Liver (tissue), 9 donors: ENCODE results near the gene PALD1. TPM values are rescaled to one million over a fixed set of nuclear protein-coding genes. Genes with fewer than 3 reads are reported as not detected.

Experiments used
- DNase-seq: peaks from one replicate; pipeline ENCODE4 v3.0.0-alpha.2; 2017; ENCODE audit warnings: low spot score
- H3K27ac ChIP-seq, 2 donors: one replicate each; pipeline ENCODE4 v1.7.0; 2013; ENCODE audit warnings: inconsistent platforms in 2 of 2, low read length in 2 of 2, control low read depth in 1 of 2, low read depth in 1 of 2, mild to moderate bottlenecking in 1 of 2
- H3K27me3 ChIP-seq, 4 donors: one replicate each; pipeline versions ENCODE4 v1.6.1 to v1.7.0; 2013; ENCODE audit warnings: low read length in 3 of 4, inconsistent platforms in 1 of 4, mild to moderate bottlenecking in 1 of 4, moderate library complexity in 1 of 4; ENCODE audit not compliant: control insufficient read depth in 4 of 4, insufficient read depth in 4 of 4
- H3K36me3 ChIP-seq, 4 donors: one replicate each; pipeline versions ENCODE4 v1.6.1 to v1.7.0; 2013; ENCODE audit warnings: low read length in 3 of 4, mild to moderate bottlenecking in 3 of 4, low read depth in 1 of 4, moderate library complexity in 1 of 4; ENCODE audit not compliant: control insufficient read depth in 4 of 4, insufficient read depth in 3 of 4
- H3K4me1 ChIP-seq, 4 donors: one replicate each; pipeline versions ENCODE4 v1.6.1 to v1.7.0; 2013; ENCODE audit warnings: low read length in 3 of 4, mild to moderate bottlenecking in 3 of 4, moderate library complexity in 1 of 4; ENCODE audit not compliant: control insufficient read depth in 4 of 4, insufficient read depth in 4 of 4
- H3K4me3 ChIP-seq, 3 donors: one replicate each; pipeline versions ENCODE4 v1.6.1 to v1.7.0; 2013; ENCODE audit warnings: low read length in 3 of 3, control low read depth in 1 of 3, low read depth in 1 of 3, mild to moderate bottlenecking in 1 of 3
- H3K9ac ChIP-seq, 2 donors: one replicate each; pipeline ENCODE4 v1.7.0; 2013; ENCODE audit warnings: low read length in 2 of 2, mild to moderate bottlenecking in 2 of 2, moderate library complexity in 2 of 2, control low read depth in 1 of 2, low read depth in 1 of 2
- H3K9me3 ChIP-seq, 4 donors: one replicate each; pipeline versions ENCODE4 v1.6.1 to v1.7.0; 2013; ENCODE audit warnings: low read length in 3 of 4; ENCODE audit not compliant: control insufficient read depth in 4 of 4
- EGR1 ChIP-seq, 2 donors: IDR thresholded peaks; 2 replicates each; pipeline ENCODE4 v1.6.1; 2016 to 2018; ENCODE audit warnings: antibody characterized with exemption in 2 of 2, low read depth in 2 of 2
- FOXA1 ChIP-seq: IDR thresholded peaks from 2 replicates; pipeline ENCODE4 v1.6.1; 2016; ENCODE audit warnings: antibody characterized with exemption
- GABPA ChIP-seq, 2 donors: IDR thresholded peaks in 1 of 2; conservative IDR thresholded peaks in 1 of 2; 2 replicates each; pipeline ENCODE4 v1.6.1; 2016; ENCODE audit warnings: antibody characterized with exemption in 2 of 2, mild to moderate bottlenecking in 1 of 2, moderate library complexity in 1 of 2
- HNF4A ChIP-seq, 2 donors: conservative IDR thresholded peaks; 2 replicates each; pipeline ENCODE4 v1.6.1; 2016; ENCODE audit warnings: antibody characterized with exemption in 2 of 2, mild to moderate bottlenecking in 2 of 2
- HNF4G ChIP-seq: IDR thresholded peaks from 2 replicates; pipeline ENCODE4 v1.6.1; 2016; ENCODE audit warnings: antibody characterized with exemption
- JUND ChIP-seq, 2 donors: IDR thresholded peaks; 2 replicates each; pipeline ENCODE4 v1.6.1; 2016; ENCODE audit warnings: antibody characterized with exemption in 2 of 2
- NR2F2 ChIP-seq: IDR thresholded peaks from 2 replicates; pipeline ENCODE4 v1.6.1; 2016; ENCODE audit warnings: antibody characterized with exemption
- RAD21 ChIP-seq, 2 donors: IDR thresholded peaks; 2 replicates each; pipeline ENCODE4 v1.6.1; 2016; ENCODE audit warnings: antibody characterized with exemption in 2 of 2, mild to moderate bottlenecking in 2 of 2
- RXRA ChIP-seq, 2 donors: IDR thresholded peaks; 2 replicates each; pipeline ENCODE4 v1.6.1; 2017 to 2018; ENCODE audit warnings: antibody characterized with exemption in 2 of 2, mild to moderate bottlenecking in 1 of 2
- SP1 ChIP-seq: IDR thresholded peaks from 2 replicates; pipeline ENCODE4 v1.6.1; 2018; ENCODE audit warnings: antibody characterized with exemption, mild to moderate bottlenecking
- TAF1 ChIP-seq: conservative IDR thresholded peaks from 2 replicates; pipeline ENCODE4 v1.6.1; 2016; ENCODE audit warnings: antibody characterized with exemption, mild to moderate bottlenecking
- YY1 ChIP-seq: IDR thresholded peaks from 2 replicates; pipeline ENCODE4 v1.6.1; 2016; ENCODE audit warnings: antibody characterized with exemption, mild to moderate bottlenecking
- WGBS: extraction: QIAGEN DNeasy Blood & Tissue Kit; methylation state at CpG from one replicate; pipeline ENCODE4 v1.1.7; 2013; 5-methylcytosine and 5-hydroxymethylcytosine counted together
- polyA plus RNA-seq, 2 donors: library from polyadenylated mRNA; stranded (reverse) in 1 of 2; unstranded in 1 of 2; fragments of 200-250 nt in 1 of 2; fragments of >200 nt in 1 of 2; fragmentation: Nextera tagmentation in 1 of 2; extraction: Ambion mirVana in 1 of 2; gene quantifications; one replicate each; pipeline versions ENCODE4 v1.2.1 to v1.2.3, GENCODE V29; 2013 to 2015
- total RNA-seq, 2 donors: library from RNA; depleted of rRNA; stranded (reverse); fragments of >200 nt; gene quantifications; one replicate each; pipeline ENCODE4 v1.2.3, GENCODE V29; 2014
- TF ChIP-seq, protein P1 (sequence below): IDR thresholded peaks from 2 replicates; pipeline ENCODE4 v1.6.1; 2016; ENCODE audit warnings: antibody characterized with exemption, mild to moderate bottlenecking
- TF ChIP-seq, protein P2 (sequence below): IDR thresholded peaks from 2 replicates; pipeline ENCODE4 v1.6.1; 2016; ENCODE audit warnings: antibody characterized with exemption
- TF ChIP-seq, protein P3 (sequence below): IDR thresholded peaks from 2 replicates; pipeline ENCODE4 v1.6.1; 2016; ENCODE audit warnings: antibody characterized with exemption
- TF ChIP-seq, protein P4 (sequence below): IDR thresholded peaks from 2 replicates; pipeline ENCODE4 v1.6.1; 2016; ENCODE audit warnings: antibody characterized with exemption
- donor health status: healthy.
- donor health status: healthy.
- donor health status: healthy.
- donor health status: healthy.
- donor health status: healthy.

The PALD1 gene
- total and polyA plus RNA-seq, 4 donors, result 0.72 to 4.2 (median 1.4) TPM

DNA sequence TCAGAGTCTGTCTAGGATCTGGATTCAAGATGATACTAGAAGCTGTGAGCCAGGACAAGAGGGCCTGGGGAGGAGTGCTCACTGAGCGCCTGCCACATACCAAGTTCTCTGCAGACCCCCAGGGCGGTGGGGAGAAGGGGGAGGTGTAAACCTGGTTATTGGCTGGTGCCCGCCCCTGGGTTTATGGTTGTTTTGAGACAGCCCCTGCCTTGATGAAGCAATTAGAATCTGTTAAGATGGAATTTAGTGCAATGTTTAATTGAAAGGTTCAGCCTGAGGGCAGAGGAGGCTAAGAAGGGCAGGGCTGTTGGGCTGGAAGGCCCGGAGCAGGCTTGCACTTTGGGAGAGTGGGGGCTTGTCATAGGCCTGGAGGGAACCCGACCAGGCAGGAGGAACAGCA is 81.3 kb downstream of the PALD1 start:
- no peaks in the 10 kb centered on the region for H3K27me3 ChIP-seq
- H3K27ac ChIP-seq, result no peak overlapping the region
- H3K36me3 ChIP-seq, result no peaks in the 10 kb centered on the region
- no peak for DNase-seq
- no peak overlapping the region for H3K4me3 ChIP-seq
- WGBS, result 87% methylated on average over 5 of the region's 5 CpGs
- H3K4me1 ChIP-seq, result peaks cover 0 to 3% (median 0%) of the 10 kb centered on the region in 4 donors
- H3K9ac ChIP-seq, result no peak overlapping the region
- TF ChIP-seq SP1 (no peak), FOXA1 (no peak), RAD21 (IDR thresholded peaks at IDR 0.05) (no peak), YY1 (no peak), HNF4A (conservative IDR thresholded peaks at IDR 0.05) (no peak), RXRA (IDR thresholded peaks at IDR 0.05) (no peak), GABPA (IDR thresholded peaks at IDR 0.05 in 1 of 2, conservative IDR thresholded peaks at IDR 0.05 in 1 of 2) (no peak), TAF1 (no peak), EGR1 (IDR thresholded peaks at IDR 0.05; ENCODE audit: low read depth in 2 of 2) (no peak)
- TF ChIP-seq, protein P1, sequence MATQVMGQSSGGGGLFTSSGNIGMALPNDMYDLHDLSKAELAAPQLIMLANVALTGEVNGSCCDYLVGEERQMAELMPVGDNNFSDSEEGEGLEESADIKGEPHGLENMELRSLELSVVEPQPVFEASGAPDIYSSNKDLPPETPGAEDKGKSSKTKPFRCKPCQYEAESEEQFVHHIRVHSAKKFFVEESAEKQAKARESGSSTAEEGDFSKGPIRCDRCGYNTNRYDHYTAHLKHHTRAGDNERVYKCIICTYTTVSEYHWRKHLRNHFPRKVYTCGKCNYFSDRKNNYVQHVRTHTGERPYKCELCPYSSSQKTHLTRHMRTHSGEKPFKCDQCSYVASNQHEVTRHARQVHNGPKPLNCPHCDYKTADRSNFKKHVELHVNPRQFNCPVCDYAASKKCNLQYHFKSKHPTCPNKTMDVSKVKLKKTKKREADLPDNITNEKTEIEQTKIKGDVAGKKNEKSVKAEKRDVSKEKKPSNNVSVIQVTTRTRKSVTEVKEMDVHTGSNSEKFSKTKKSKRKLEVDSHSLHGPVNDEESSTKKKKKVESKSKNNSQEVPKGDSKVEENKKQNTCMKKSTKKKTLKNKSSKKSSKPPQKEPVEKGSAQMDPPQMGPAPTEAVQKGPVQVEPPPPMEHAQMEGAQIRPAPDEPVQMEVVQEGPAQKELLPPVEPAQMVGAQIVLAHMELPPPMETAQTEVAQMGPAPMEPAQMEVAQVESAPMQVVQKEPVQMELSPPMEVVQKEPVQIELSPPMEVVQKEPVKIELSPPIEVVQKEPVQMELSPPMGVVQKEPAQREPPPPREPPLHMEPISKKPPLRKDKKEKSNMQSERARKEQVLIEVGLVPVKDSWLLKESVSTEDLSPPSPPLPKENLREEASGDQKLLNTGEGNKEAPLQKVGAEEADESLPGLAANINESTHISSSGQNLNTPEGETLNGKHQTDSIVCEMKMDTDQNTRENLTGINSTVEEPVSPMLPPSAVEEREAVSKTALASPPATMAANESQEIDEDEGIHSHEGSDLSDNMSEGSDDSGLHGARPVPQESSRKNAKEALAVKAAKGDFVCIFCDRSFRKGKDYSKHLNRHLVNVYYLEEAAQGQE, result no peak
- TF ChIP-seq, protein P2, sequence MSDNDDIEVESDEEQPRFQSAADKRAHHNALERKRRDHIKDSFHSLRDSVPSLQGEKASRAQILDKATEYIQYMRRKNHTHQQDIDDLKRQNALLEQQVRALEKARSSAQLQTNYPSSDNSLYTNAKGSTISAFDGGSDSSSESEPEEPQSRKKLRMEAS, result no peak
- TF ChIP-seq, protein P3, sequence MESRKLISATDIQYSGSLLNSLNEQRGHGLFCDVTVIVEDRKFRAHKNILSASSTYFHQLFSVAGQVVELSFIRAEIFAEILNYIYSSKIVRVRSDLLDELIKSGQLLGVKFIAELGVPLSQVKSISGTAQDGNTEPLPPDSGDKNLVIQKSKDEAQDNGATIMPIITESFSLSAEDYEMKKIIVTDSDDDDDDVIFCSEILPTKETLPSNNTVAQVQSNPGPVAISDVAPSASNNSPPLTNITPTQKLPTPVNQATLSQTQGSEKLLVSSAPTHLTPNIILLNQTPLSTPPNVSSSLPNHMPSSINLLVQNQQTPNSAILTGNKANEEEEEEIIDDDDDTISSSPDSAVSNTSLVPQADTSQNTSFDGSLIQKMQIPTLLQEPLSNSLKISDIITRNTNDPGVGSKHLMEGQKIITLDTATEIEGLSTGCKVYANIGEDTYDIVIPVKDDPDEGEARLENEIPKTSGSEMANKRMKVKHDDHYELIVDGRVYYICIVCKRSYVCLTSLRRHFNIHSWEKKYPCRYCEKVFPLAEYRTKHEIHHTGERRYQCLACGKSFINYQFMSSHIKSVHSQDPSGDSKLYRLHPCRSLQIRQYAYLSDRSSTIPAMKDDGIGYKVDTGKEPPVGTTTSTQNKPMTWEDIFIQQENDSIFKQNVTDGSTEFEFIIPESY, result no peak
- TF ChIP-seq, protein P4, sequence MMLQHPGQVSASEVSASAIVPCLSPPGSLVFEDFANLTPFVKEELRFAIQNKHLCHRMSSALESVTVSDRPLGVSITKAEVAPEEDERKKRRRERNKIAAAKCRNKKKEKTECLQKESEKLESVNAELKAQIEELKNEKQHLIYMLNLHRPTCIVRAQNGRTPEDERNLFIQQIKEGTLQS, result no peak
- no peaks in the 10 kb centered on the region for H3K9me3 ChIP-seq

DNA sequence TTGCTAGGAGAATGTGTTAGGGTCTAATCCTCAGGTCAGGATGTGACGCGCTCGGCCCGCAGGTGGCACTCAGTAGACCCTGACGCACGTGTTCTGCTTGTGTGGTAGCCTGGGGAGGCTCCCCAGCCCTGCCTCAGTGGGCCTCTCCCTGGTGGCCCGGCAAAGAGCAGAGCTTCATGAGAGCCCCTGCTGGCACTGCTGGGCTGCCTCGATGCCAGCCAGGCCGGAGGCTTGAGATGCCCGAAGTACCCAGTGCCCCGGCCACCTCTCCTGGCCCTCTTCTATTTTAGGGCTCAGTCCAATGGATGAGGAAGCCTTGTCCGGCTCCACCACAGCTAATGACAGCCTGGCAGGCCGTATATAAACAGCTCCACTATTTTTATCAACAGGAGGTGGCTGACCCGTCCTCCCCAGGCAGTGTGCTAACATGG is 82.0 kb downstream of the PALD1 start:
- TF ChIP-seq HNF4A (conservative IDR thresholded peaks at IDR 0.05), result no peak
- no peak for TF ChIP-seq SP1
- no peak for TF ChIP-seq GABPA (IDR thresholded peaks at IDR 0.05 in 1 of 2, conservative IDR thresholded peaks at IDR 0.05 in 1 of 2)
- no peak for TF ChIP-seq EGR1 (IDR thresholded peaks at IDR 0.05; ENCODE audit: low read depth in 2 of 2)
- TF ChIP-seq, protein P1, result no peak
- TF ChIP-seq RAD21 (IDR thresholded peaks at IDR 0.05), result no peak
- TF ChIP-seq, protein P2, result no peak
- TF ChIP-seq HNF4G, result no peak
- TF ChIP-seq JUND (IDR thresholded peaks at IDR 0.05), result no peak
- no peak for TF ChIP-seq NR2F2
- no peak for TF ChIP-seq RXRA (IDR thresholded peaks at IDR 0.05)
- TF ChIP-seq FOXA1, result no peak
- Histone ChIP-seq H3K27me3 (no peaks in the 10 kb centered on the region), H3K9me3 (no peaks in the 10 kb centered on the region), H3K4me3 (no peak overlapping the region), H3K9ac (no peak overlapping the region), H3K4me1 (peaks cover 0 to 3% (median 0%) of the 10 kb centered on the region in 4 donors), H3K27ac (no peak overlapping the region), H3K36me3 (no peaks in the 10 kb centered on the region)
- DNase-seq, result no peak
- WGBS, result 84% methylated on average over 14 of the region's 14 CpGs
